ENCODE results near the gene TUBB2B.

TUBB2B gene

DNA sequence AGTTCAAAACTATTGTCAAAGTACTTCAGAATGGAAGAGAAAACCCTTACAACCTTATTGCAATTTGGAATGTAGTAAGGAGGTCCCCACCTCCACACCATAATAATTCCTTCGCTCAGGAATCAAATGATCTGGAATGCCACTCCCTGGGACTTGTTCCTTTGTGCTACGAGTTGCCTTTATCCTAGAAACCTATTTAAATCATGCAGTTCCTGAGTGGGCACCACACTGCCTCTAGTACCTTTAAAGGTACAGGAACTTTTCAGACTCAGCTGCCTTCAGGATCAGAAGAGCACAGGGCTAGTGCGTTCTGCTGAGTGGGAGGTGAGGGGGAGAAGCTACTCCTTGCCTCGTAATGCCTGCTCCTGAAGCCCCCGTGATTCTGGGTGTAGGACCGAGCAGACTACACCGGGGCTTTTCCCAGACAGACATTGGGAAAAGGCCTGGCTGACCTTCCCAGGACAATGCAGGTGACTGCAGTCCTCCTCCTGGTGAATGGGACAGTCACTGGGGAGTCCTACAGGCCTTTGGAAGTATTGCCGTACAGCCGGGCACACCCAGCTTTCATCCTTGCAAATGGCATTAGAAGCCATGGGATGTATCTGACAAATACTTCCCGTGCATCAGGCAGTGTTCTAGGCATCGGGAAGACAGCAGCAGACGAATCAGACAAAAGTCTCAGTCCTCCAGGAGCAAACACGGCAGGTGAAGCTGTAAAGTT, 11.8 kb upstream of the TUBB2B start:
- TF ChIP-seq ZNF274 (IDR thresholded peaks at IDR 0.05; ENCODE audit: low read depth, low read length): no peak
- TF ChIP-seq YY1 (IDR thresholded peaks at IDR 0.05; ENCODE audit: insufficient read depth, insufficient read length): no peak
- TF ChIP-seq SUZ12 (IDR thresholded peaks at IDR 0.05; ENCODE audit: extremely low read depth, insufficient read depth, insufficient read length): no peak
- no peaks in the 10 kb centered on the region for H3K36me3 ChIP-seq (ENCODE audit: insufficient read depth, insufficient read length, low read length)
- no peak for DNase-seq (ENCODE audit: low read depth, low spot score)
- H3K9me3 ChIP-seq (ENCODE audit: insufficient read depth, low read length): no peaks in the 10 kb centered on the region
- no peaks in the 10 kb centered on the region for H3K4me1 ChIP-seq (ENCODE audit: insufficient read depth, insufficient read length)
- no peak overlapping the region for H3K9ac ChIP-seq (ENCODE audit: insufficient read length, low read depth)
- no peak overlapping the region for H3K4me3 ChIP-seq (ENCODE audit: insufficient read length, low read depth)
- no peaks in the 10 kb centered on the region for H3K27me3 ChIP-seq (ENCODE audit: insufficient read depth, insufficient read length)

DNA sequence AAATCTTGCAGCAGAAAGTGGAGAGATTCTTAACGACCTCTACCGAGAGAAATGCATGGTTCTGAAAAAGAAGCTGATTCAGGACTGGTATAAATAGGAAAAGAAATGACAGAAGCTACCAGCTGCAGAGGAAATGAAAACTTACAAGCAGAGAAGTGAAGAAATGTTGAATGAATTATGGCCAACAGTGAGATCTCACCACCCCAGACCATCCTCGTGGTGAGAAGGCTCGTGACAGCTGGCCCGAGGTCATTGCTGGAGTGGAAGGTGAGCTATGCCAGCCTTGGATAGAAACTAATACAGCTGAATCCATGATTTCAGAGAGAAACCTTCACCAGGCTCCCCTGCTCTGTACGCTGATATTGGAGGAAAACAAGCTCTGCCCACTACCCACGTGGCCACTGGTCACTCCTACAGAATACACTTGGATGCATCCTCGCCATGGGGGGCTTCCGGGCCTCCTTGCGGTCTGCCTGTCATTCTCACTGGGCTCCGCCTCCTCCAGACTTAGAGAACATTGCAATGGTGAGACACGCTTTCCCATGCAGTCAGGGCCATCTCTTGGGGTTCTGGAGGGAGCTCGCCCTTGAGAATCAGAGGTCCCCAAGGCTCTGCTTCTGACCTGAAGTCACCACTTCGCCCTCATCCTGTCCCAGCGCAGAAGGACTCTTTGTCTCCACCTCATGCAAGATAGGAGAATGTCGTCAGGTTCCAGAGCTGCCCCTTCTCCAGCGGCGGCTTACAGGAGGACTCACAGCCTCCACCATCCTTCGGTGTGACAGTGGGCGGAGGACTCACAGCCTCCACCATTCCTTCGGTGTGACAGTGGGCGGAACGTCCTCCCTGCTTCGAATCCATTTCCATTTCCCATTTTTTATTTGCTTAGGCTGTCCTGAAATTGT, 10.6 kb upstream of the TUBB2B start:
- Histone ChIP-seq H3K4me3 (ENCODE audit: insufficient read length, low read depth) (no peak overlapping the region), H3K36me3 (ENCODE audit: insufficient read depth, insufficient read length, low read length) (no peaks in the 10 kb centered on the region), H3K9me3 (ENCODE audit: insufficient read depth, low read length) (no peaks in the 10 kb centered on the region), H3K4me1 (ENCODE audit: insufficient read depth, insufficient read length) (no peaks in the 10 kb centered on the region), H3K27me3 (ENCODE audit: insufficient read depth, insufficient read length) (peaks cover 5% of the 10 kb centered on the region), H3K9ac (ENCODE audit: insufficient read length, low read depth) (no peak overlapping the region)
- no peak for TF ChIP-seq ZNF274 (IDR thresholded peaks at IDR 0.05; ENCODE audit: low read depth, low read length)
- TF ChIP-seq SUZ12 (IDR thresholded peaks at IDR 0.05; ENCODE audit: extremely low read depth, insufficient read depth, insufficient read length): no peak
- no peak for TF ChIP-seq YY1 (IDR thresholded peaks at IDR 0.05; ENCODE audit: insufficient read depth, insufficient read length)
- no peak for DNase-seq (ENCODE audit: low read depth, low spot score)

DNA sequence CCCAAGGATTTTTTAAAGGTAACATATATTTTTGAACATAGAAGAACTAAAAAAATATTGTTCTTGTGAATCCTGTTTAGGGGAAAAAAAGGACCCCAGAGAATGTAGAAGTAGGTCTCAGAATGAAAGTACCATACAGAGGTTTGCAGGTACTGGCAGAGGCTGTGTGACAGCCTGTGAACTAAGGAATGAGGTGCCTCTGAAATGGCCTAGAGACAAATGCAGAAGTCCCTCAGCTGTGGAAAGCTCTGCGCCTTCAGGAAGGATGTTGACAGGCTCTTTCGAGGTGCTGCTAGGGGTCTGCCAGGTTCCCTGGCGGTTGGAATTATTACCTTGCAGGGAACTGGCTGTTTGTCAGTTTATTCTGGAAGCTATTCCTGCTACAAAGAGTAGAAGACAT, 8.6 kb upstream of the TUBB2B start:
- no peak overlapping the region for H3K9ac ChIP-seq (ENCODE audit: insufficient read length, low read depth)
- H3K27me3 ChIP-seq (ENCODE audit: insufficient read depth, insufficient read length): peaks cover 16% of the 10 kb centered on the region
- no peaks in the 10 kb centered on the region for H3K9me3 ChIP-seq (ENCODE audit: insufficient read depth, low read length)
- H3K4me3 ChIP-seq (ENCODE audit: insufficient read length, low read depth): no peak overlapping the region
- no peaks in the 10 kb centered on the region for H3K4me1 ChIP-seq (ENCODE audit: insufficient read depth, insufficient read length)
- DNase-seq (ENCODE audit: low read depth, low spot score): no peak
- H3K36me3 ChIP-seq (ENCODE audit: insufficient read depth, insufficient read length, low read length): no peaks in the 10 kb centered on the region
- TF ChIP-seq SUZ12 (IDR thresholded peaks at IDR 0.05; ENCODE audit: extremely low read depth, insufficient read depth, insufficient read length): no peak
- no peak for TF ChIP-seq ZNF274 (IDR thresholded peaks at IDR 0.05; ENCODE audit: low read depth, low read length)
- TF ChIP-seq YY1 (IDR thresholded peaks at IDR 0.05; ENCODE audit: insufficient read depth, insufficient read length): no peak

DNA sequence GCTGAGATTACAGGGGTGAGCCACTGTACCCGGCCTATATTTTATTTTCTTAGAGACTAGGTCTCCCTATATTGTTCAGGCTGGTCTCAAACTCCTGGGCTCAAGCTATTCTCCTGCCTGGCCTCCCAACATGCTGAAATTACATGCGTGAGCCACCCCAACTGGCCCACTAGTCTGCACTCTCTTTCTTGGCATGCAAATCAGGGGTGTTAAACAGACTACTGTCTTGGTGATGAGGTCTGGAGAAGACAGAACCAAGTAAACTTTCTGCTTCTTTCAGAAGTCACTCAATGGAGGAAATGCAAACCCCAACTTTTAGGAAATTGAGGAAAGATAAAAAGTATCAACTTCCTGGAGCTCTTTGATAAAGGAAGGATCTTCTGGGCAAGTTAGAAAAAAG, 8.0 kb upstream of the TUBB2B start:
- H3K4me1 ChIP-seq (ENCODE audit: insufficient read depth, insufficient read length): no peaks in the 10 kb centered on the region
- H3K4me3 ChIP-seq (ENCODE audit: insufficient read length, low read depth): no peak overlapping the region
- no peaks in the 10 kb centered on the region for H3K9me3 ChIP-seq (ENCODE audit: insufficient read depth, low read length)
- no peak overlapping the region for H3K9ac ChIP-seq (ENCODE audit: insufficient read length, low read depth)
- peaks cover 20% of the 10 kb centered on the region for H3K27me3 ChIP-seq (ENCODE audit: insufficient read depth, insufficient read length)
- no peaks in the 10 kb centered on the region for H3K36me3 ChIP-seq (ENCODE audit: insufficient read depth, insufficient read length, low read length)
- TF ChIP-seq YY1 (IDR thresholded peaks at IDR 0.05; ENCODE audit: insufficient read depth, insufficient read length) (no peak), ZNF274 (IDR thresholded peaks at IDR 0.05; ENCODE audit: low read depth, low read length) (no peak), SUZ12 (IDR thresholded peaks at IDR 0.05; ENCODE audit: extremely low read depth, insufficient read depth, insufficient read length) (no peak)
- no peak for DNase-seq (ENCODE audit: low read depth, low spot score)

DNA sequence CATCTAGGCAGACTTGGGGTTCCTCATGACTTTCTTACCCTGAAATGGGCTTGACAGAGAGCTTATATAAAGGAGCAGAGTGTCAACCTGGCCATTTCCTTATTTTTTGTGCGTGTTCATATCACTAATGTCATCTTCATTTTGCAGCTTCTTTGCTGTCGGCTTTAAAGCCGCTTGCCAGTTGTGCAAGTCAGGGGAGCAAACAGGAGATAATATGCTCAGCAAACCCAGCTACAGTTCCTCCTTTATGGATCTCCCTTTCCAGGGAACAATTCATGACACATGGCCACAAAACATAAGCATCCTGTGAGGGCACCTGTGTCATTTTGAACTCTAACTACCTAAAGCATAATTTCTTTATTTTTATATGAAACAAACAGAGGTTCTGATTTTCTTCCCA, 6.5 kb upstream of the TUBB2B start:
- TF ChIP-seq ZNF274 (IDR thresholded peaks at IDR 0.05; ENCODE audit: low read depth, low read length): no peak
- TF ChIP-seq SUZ12 (IDR thresholded peaks at IDR 0.05; ENCODE audit: extremely low read depth, insufficient read depth, insufficient read length): no peak
- no peak for TF ChIP-seq YY1 (IDR thresholded peaks at IDR 0.05; ENCODE audit: insufficient read depth, insufficient read length)
- H3K9ac ChIP-seq (ENCODE audit: insufficient read length, low read depth): no peak overlapping the region
- no peaks in the 10 kb centered on the region for H3K36me3 ChIP-seq (ENCODE audit: insufficient read depth, insufficient read length, low read length)
- DNase-seq (ENCODE audit: low read depth, low spot score): no peak
- H3K27me3 ChIP-seq (ENCODE audit: insufficient read depth, insufficient read length): peaks cover 36% of the 10 kb centered on the region
- H3K9me3 ChIP-seq (ENCODE audit: insufficient read depth, low read length): no peaks in the 10 kb centered on the region
- no peak overlapping the region for H3K4me3 ChIP-seq (ENCODE audit: insufficient read length, low read depth)
- no peaks in the 10 kb centered on the region for H3K4me1 ChIP-seq (ENCODE audit: insufficient read depth, insufficient read length)

DNA sequence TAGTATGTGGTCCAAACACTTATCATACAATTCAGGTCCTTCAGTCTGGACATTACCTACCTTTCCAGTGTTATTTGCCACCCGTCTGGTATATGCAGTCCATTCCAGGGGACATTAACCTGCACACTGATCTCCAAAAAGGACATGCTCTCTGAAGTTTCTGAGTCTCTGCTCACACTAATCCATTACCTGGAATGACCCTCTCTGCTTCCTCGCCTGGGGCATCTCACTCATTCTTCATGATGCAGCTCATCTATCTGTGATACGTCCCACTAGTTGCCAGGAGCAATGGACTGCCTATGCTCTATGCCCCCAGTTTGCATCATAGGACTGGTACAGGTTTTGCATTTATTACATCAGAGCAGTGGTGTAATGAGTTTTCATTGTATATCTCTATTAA, 5.9 kb upstream of the TUBB2B start:
- Histone ChIP-seq H3K4me3 (ENCODE audit: insufficient read length, low read depth) (no peak overlapping the region), H3K36me3 (ENCODE audit: insufficient read depth, insufficient read length, low read length) (no peaks in the 10 kb centered on the region), H3K27me3 (ENCODE audit: insufficient read depth, insufficient read length) (peaks cover 39% of the 10 kb centered on the region), H3K9ac (ENCODE audit: insufficient read length, low read depth) (no peak overlapping the region), H3K4me1 (ENCODE audit: insufficient read depth, insufficient read length) (no peaks in the 10 kb centered on the region), H3K9me3 (ENCODE audit: insufficient read depth, low read length) (no peaks in the 10 kb centered on the region)
- no peak for DNase-seq (ENCODE audit: low read depth, low spot score)
- TF ChIP-seq SUZ12 (IDR thresholded peaks at IDR 0.05; ENCODE audit: extremely low read depth, insufficient read depth, insufficient read length): no peak

Measured in NT2/D1 (cell line).